SK-N-SH (cell line): ENCODE measurements around the gene FCN3. TPM values are rescaled to one million over a fixed set of nuclear protein-coding genes. Genes with fewer than 3 reads are reported as not detected.

ENCODE experiments used
- CTCF ChIA-PET: fragments of 300-600, 350-600 bp; formaldehyde crosslinking; extraction: SDS; loops from one replicate; lab custom pipeline; 2021; lab: Yijun Ruan, JAX
- POLR2A ChIA-PET: fragments of 350-600 bp; sonication (Branson Sonifier 250); formaldehyde crosslinking; extraction: SDS; loops from one replicate; lab custom pipeline; 2020; ENCODE audit warnings: antibody characterized with exemption, inconsistent platforms; lab: Yijun Ruan, JAX
- DNase-seq: peaks from one replicate; pipeline ENCODE4 v3.0.0; 2012
- H2AFZ ChIP-seq: fragments of 200-600 bp; sonication (generic); 2 replicates; pipeline ENCODE4 v1.8.1; 2016; ENCODE audit warnings: antibody characterized with exemption, mild to moderate bottlenecking, low read depth
- H3F3A ChIP-seq: fragments of 200-600 bp; sonication (generic); replicated peaks from 2 replicates; pipeline ENCODE3; 2016; ENCODE audit warnings: antibody characterized with exemption, mild to moderate bottlenecking; ENCODE audit not compliant: insufficient read depth
- H3K27ac ChIP-seq, 2 experiments: fragments of 200-500 bp in 1 of 2; fragments of 200-600 bp in 1 of 2; sonication (Bioruptor generic) in 1 of 2; sonication (generic), shearing (Covaris generic) in 1 of 2; 2 replicates each; pipeline versions ENCODE4 v1.5.1 to v1.6.1; 2014 to 2016; ENCODE audit warnings: low read depth in 2 of 2, inconsistent platforms in 1 of 2, low read length in 1 of 2, mild to moderate bottlenecking in 1 of 2, mixed read lengths in 1 of 2
- H3K27me3 ChIP-seq: fragments of 200-600 bp; sonication (generic), shearing (Covaris generic); 2 replicates; pipeline ENCODE4 v1.6.1; 2016; ENCODE audit warnings: mixed run types; ENCODE audit not compliant: insufficient read depth
- H3K36me3 ChIP-seq, 2 experiments: fragments of 200-500 bp in 1 of 2; fragments of 200-600 bp in 1 of 2; sonication (Bioruptor generic) in 1 of 2; sonication (generic) in 1 of 2; replicated peaks in 1 of 2; 2 replicates each; pipeline versions ENCODE3 to v1.5.1; 2014 to 2016; ENCODE audit warnings: low read length in 1 of 2, mild to moderate bottlenecking in 1 of 2; ENCODE audit not compliant: insufficient read depth in 2 of 2, control insufficient read depth in 1 of 2
- H3K4me1 ChIP-seq, 2 experiments: fragments of 200-500 bp in 1 of 2; fragments of 200-600 bp in 1 of 2; sonication (Bioruptor generic) in 1 of 2; sonication (generic), shearing (Covaris generic) in 1 of 2; 2 replicates each; pipeline versions ENCODE4 v1.5.1 to v1.6.1; 2014 to 2016; ENCODE audit warnings: low read depth in 1 of 2, low read length in 1 of 2, mixed run types in 1 of 2; ENCODE audit not compliant: insufficient read depth in 2 of 2, control insufficient read depth in 1 of 2
- H3K4me2 ChIP-seq: fragments of 200-600 bp; sonication (generic), shearing (Covaris generic); 2 replicates; pipeline ENCODE4 v1.6.1; 2017; ENCODE audit warnings: mixed run types
- H3K4me3 ChIP-seq, 2 experiments: fragments of 200-500 bp in 1 of 2; fragments of 200-600 bp in 1 of 2; sonication (Bioruptor generic) in 1 of 2; sonication (generic), shearing (Covaris generic) in 1 of 2; 2 replicates each; pipeline versions ENCODE4 v1.5.1 to v1.8.1; 2014 to 2016; ENCODE audit warnings: low read depth in 2 of 2, inconsistent platforms in 1 of 2, low read length in 1 of 2, mild to moderate bottlenecking in 1 of 2, mixed read lengths in 1 of 2, moderate library complexity in 1 of 2
- H3K79me2 ChIP-seq: fragments of 200-600 bp; sonication (generic); 2 replicates; pipeline ENCODE4 v1.8.1; 2017; ENCODE audit warnings: mild to moderate bottlenecking; ENCODE audit not compliant: insufficient read depth
- H3K9ac ChIP-seq: fragments of 200-600 bp; sonication (generic); 2 replicates; pipeline ENCODE4 v1.6.1; 2017; ENCODE audit warnings: mixed run types
- H3K9me2 ChIP-seq: fragments of 200-600 bp; sonication (generic); 2 replicates; pipeline ENCODE4 v1.6.1; 2017; ENCODE audit warnings: mixed run types
- H3K9me3 ChIP-seq: fragments of 200-600 bp; sonication (generic); 2 replicates; pipeline ENCODE4 v1.6.1; 2017; ENCODE audit warnings: mixed run types, mild to moderate bottlenecking, moderate library complexity
- H4K20me1 ChIP-seq: fragments of 200-600 bp; sonication (generic); 2 replicates; pipeline ENCODE4 v1.6.1; 2017; ENCODE audit warnings: mild to moderate bottlenecking, mixed run types; ENCODE audit not compliant: insufficient read depth
- ELF1 ChIP-seq: IDR thresholded peaks from 2 replicates; pipeline ENCODE4 v1.4.0; 2012
- FOXJ3 ChIP-seq: sonication (generic); formaldehyde crosslinking; IDR thresholded peaks from 2 replicates; pipeline ENCODE4 v1.5.1; 2020; ENCODE audit warnings: mild to moderate bottlenecking, missing genetic modification reagents
- GATA2 ChIP-seq: sonication (generic); formaldehyde crosslinking; IDR thresholded peaks from 2 replicates; pipeline ENCODE4 v1.5.0; 2020; ENCODE audit warnings: mild to moderate bottlenecking, missing genetic modification reagents
- MEF2A ChIP-seq: IDR thresholded peaks from 2 replicates; pipeline ENCODE4 v1.4.0; 2012; ENCODE audit warnings: low read depth, borderline replicate concordance
- POLR2AphosphoS5 ChIP-seq: IDR thresholded peaks from 2 replicates; pipeline ENCODE4 v1.6.1; 2012; ENCODE audit warnings: low read depth, low read length
- RCOR1 ChIP-seq: fragments of 150-350 bp; IDR thresholded peaks from 2 replicates; pipeline ENCODE4 v1.6.1; 2017; ENCODE audit warnings: antibody characterized with exemption, low read length
- RFX5 ChIP-seq: IDR thresholded peaks from 2 replicates; pipeline ENCODE4 v1.6.1; 2012; ENCODE audit warnings: mild to moderate bottlenecking, improper control_type of control experiment, low read length
- RXRA ChIP-seq: IDR thresholded peaks from 2 replicates; pipeline ENCODE4 v1.4.0; 2012; ENCODE audit warnings: low read depth, mild to moderate bottlenecking, borderline replicate concordance
- SIN3A ChIP-seq: IDR thresholded peaks from 2 replicates; pipeline ENCODE4 v1.6.1; 2012; ENCODE audit warnings: low read depth, mild to moderate bottlenecking, low read length, moderate library complexity, borderline replicate concordance
- TAF1 ChIP-seq: IDR thresholded peaks from 2 replicates; pipeline ENCODE4 v1.6.1; 2012; ENCODE audit warnings: low read depth, mild to moderate bottlenecking, low read length, moderate library complexity, borderline replicate concordance
- YY1 ChIP-seq: IDR thresholded peaks from 2 replicates; pipeline ENCODE4 v1.4.0; 2012; ENCODE audit warnings: low read depth, mild to moderate bottlenecking
- WGBS: methylation state at CpG from one replicate; pipeline ENCODE4 v1.1.6; 2017; ENCODE audit warnings: low lambda C conversion rate; 5-methylcytosine and 5-hydroxymethylcytosine counted together
- polyA plus RNA-seq, 3 experiments: library from polyadenylated mRNA; depleted of rRNA; stranded (reverse); fragments of >200 nt; gene quantifications; 2 replicates each; pipeline ENCODE4 v1.2.3, GENCODE V29; 2012
- TF ChIP-seq, protein P1 (sequence below): IDR thresholded peaks from 2 replicates; pipeline ENCODE4; 2012
- TF ChIP-seq, protein P2 (sequence below): fragments of 150-350 bp; IDR thresholded peaks from 2 replicates; pipeline ENCODE4 v1.6.1; 2017; ENCODE audit warnings: antibody characterized with exemption, low read length, low read depth, borderline replicate concordance
- TF ChIP-seq, protein P3 (sequence below): IDR thresholded peaks from 2 replicates; pipeline ENCODE4 v1.4.0; 2012; ENCODE audit warnings: low read depth
- TF ChIP-seq, protein P4 (sequence below): IDR thresholded peaks from 2 replicates; pipeline ENCODE4 v1.6.1; 2012; ENCODE audit warnings: mild to moderate bottlenecking, low read depth, low read length, moderate library complexity
- TF ChIP-seq, protein P5 (sequence below): fragments of 200-600 bp; sonication (generic); IDR thresholded peaks from 2 replicates; pipeline ENCODE4 v1.6.1; 2017; ENCODE audit warnings: antibody characterized with exemption, mild to moderate bottlenecking, moderate library complexity
- TF ChIP-seq, protein P6 (sequence below): fragments of 150-350 bp; IDR thresholded peaks from 2 replicates; pipeline ENCODE4 v1.6.1; 2016; ENCODE audit warnings: mild to moderate bottlenecking, low read depth, low read length

The FCN3 gene
- polyA plus RNA-seq, 1 of the 3 experiments (the other 2 are of a cell fraction), result not detected

DNA sequence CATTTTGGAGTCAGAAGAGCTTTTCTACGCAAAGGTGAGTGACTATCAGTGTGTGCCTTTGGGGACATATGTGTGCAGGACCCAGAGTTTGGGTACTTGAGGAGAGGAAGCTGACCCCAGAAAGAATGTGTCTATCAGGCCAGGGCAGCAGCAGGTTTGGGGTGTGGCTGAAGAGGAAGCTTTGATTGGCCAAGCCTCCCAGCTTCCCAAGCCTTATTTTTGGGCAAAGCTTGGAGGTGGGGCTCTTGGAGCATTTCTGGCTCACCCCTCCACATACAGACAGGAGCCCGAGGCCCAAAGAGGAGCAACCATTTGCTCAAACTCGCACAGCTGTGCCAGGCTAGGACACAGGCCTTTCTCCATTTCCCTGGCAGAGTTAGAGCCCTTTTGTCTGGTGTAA lies 22.5 kb upstream of the FCN3 start:
- TF ChIP-seq RXRA (no peak), TAF1 (no peak), GATA2 (CRISPR knock-in tag) (no peak), RFX5 (no peak), YY1 (no peak), RCOR1 (no peak)
- TF ChIP-seq, protein P1, sequence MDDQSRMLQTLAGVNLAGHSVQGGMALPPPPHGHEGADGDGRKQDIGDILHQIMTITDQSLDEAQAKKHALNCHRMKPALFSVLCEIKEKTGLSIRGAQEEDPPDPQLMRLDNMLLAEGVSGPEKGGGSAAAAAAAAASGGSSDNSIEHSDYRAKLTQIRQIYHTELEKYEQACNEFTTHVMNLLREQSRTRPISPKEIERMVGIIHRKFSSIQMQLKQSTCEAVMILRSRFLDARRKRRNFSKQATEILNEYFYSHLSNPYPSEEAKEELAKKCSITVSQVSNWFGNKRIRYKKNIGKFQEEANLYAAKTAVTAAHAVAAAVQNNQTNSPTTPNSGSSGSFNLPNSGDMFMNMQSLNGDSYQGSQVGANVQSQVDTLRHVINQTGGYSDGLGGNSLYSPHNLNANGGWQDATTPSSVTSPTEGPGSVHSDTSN, result no peak
- TF ChIP-seq, protein P2, sequence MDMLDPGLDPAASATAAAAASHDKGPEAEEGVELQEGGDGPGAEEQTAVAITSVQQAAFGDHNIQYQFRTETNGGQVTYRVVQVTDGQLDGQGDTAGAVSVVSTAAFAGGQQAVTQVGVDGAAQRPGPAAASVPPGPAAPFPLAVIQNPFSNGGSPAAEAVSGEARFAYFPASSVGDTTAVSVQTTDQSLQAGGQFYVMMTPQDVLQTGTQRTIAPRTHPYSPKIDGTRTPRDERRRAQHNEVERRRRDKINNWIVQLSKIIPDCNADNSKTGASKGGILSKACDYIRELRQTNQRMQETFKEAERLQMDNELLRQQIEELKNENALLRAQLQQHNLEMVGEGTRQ, result no peak
- TF ChIP-seq, all 33 proteins: peak for 0
- Histone ChIP-seq H3K79me2 (peaks cover 11% of the 10 kb centered on the region; the same call in 1 of the 2 replicates), H3K27me3 (no peaks in the 10 kb centered on the region), H4K20me1 (no peaks in the 10 kb centered on the region), H3K9ac (no peak overlapping the region), H3K9me3 (no peaks in the 10 kb centered on the region), H3K4me1 (peaks cover 0 to 17% of the 10 kb centered on the region in 2 experiments; a peak in 2 of 4 replicates), H3K27ac (no peak overlapping the region), H3K9me2 (no peaks in the 10 kb centered on the region), H2AFZ (no peak overlapping the region), H3K36me3 (peaks cover 0 to 4% of the 10 kb centered on the region in 2 experiments), H3F3A (peaks cover 15% of the 10 kb centered on the region), H3K4me3 (no peak overlapping the region), H3K4me2 (no peak overlapping the region)
- DNase-seq, result no peak
- WGBS, result 100% methylated on average over 1 of the region's 3 CpGs
- ChIA-PET POLR2A (interaction anchor here (0.6 kb wide), 2 partner anchors 83 to 96 kb away, joined by 3 to 4 read pairs; no protein-coding TSS in a partner anchor), CTCF (interaction anchor here (1.0 to 20.0 kb wide), 9 partner anchors 8 to 294 kb away, joined by 3 to 731 read pairs (median 8); partner anchors contain the start of gene AHDC1)

DNA sequence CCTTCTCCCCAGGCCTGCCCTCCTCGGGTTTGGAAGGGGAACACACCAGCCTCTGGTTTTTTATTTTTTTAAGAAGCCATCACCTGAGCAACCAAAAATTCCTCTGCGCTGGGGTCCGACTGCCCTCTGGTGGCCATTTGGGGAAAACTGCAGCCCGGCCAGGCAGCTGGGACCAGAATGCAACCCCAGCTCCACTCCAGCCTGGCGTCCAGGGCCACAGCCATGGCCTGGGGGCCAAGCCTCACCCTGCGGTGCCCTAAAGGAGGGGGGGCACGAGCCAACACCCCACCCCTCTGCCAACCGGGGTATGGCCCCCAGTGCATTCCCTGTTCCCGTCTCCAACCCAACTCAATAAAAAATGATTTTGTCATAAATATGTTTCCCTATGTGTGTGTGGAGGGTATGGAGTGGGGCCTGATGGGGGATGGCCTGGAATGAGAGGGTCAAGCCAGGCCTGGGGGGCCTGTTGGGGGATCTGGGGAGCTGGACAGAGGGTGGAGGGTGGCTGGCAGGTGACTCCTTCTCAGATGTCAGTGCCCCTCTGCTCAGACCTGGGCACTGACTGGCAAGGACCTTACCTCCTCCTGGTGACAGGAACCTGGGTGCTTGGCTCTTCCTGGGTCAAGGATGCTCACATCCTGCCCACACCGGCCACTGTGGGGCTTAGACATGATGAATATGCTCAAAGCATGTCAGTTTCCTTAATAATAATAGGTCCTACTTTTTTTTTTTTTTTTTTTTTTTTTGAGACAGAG lies 21.0 kb upstream of the FCN3 start:
- POLR2A ChIA-PET, result interaction anchor here (0.6 to 2.1 kb wide), 4 partner anchors 29 to 99 kb away, joined by 3 to 14 read pairs (median 4); partner anchors contain the start of gene MAP3K6
- no peak overlapping the region for H2AFZ ChIP-seq
- TF ChIP-seq ELF1 (no peak), SIN3A (no peak), POLR2AphosphoS5 (no peak), MEF2A (no peak), FOXJ3 (no peak)
- TF ChIP-seq, protein P3, sequence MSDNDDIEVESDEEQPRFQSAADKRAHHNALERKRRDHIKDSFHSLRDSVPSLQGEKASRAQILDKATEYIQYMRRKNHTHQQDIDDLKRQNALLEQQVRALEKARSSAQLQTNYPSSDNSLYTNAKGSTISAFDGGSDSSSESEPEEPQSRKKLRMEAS, result no peak
- TF ChIP-seq, protein P4, sequence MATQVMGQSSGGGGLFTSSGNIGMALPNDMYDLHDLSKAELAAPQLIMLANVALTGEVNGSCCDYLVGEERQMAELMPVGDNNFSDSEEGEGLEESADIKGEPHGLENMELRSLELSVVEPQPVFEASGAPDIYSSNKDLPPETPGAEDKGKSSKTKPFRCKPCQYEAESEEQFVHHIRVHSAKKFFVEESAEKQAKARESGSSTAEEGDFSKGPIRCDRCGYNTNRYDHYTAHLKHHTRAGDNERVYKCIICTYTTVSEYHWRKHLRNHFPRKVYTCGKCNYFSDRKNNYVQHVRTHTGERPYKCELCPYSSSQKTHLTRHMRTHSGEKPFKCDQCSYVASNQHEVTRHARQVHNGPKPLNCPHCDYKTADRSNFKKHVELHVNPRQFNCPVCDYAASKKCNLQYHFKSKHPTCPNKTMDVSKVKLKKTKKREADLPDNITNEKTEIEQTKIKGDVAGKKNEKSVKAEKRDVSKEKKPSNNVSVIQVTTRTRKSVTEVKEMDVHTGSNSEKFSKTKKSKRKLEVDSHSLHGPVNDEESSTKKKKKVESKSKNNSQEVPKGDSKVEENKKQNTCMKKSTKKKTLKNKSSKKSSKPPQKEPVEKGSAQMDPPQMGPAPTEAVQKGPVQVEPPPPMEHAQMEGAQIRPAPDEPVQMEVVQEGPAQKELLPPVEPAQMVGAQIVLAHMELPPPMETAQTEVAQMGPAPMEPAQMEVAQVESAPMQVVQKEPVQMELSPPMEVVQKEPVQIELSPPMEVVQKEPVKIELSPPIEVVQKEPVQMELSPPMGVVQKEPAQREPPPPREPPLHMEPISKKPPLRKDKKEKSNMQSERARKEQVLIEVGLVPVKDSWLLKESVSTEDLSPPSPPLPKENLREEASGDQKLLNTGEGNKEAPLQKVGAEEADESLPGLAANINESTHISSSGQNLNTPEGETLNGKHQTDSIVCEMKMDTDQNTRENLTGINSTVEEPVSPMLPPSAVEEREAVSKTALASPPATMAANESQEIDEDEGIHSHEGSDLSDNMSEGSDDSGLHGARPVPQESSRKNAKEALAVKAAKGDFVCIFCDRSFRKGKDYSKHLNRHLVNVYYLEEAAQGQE, result no peak
- TF ChIP-seq, protein P5, sequence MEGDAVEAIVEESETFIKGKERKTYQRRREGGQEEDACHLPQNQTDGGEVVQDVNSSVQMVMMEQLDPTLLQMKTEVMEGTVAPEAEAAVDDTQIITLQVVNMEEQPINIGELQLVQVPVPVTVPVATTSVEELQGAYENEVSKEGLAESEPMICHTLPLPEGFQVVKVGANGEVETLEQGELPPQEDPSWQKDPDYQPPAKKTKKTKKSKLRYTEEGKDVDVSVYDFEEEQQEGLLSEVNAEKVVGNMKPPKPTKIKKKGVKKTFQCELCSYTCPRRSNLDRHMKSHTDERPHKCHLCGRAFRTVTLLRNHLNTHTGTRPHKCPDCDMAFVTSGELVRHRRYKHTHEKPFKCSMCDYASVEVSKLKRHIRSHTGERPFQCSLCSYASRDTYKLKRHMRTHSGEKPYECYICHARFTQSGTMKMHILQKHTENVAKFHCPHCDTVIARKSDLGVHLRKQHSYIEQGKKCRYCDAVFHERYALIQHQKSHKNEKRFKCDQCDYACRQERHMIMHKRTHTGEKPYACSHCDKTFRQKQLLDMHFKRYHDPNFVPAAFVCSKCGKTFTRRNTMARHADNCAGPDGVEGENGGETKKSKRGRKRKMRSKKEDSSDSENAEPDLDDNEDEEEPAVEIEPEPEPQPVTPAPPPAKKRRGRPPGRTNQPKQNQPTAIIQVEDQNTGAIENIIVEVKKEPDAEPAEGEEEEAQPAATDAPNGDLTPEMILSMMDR, result peak; percentile 95
- TF ChIP-seq, protein P6, sequence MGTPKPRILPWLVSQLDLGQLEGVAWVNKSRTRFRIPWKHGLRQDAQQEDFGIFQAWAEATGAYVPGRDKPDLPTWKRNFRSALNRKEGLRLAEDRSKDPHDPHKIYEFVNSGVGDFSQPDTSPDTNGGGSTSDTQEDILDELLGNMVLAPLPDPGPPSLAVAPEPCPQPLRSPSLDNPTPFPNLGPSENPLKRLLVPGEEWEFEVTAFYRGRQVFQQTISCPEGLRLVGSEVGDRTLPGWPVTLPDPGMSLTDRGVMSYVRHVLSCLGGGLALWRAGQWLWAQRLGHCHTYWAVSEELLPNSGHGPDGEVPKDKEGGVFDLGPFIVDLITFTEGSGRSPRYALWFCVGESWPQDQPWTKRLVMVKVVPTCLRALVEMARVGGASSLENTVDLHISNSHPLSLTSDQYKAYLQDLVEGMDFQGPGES, result no peak

More for the DNA sequence above, 21.0 kb upstream of the FCN3 start:
- CTCF ChIA-PET, result interaction anchor here (0.6 to 20.0 kb wide), 58 partner anchors 8 to 877 kb away, joined by 3 to 731 read pairs (median 4); partner anchors contain the start of genes AHDC1, CD164L2, MAP3K6 and SYTL1
- H3K9me2 ChIP-seq, result no peaks in the 10 kb centered on the region
- H3K4me1 ChIP-seq, result peaks cover 0 to 28% of the 10 kb centered on the region in 2 experiments; a peak in 2 of 4 replicates
- no peak overlapping the region for H3K9ac ChIP-seq
- H3K9me3 ChIP-seq, result no peaks in the 10 kb centered on the region
- no peaks in the 10 kb centered on the region for H3K36me3 ChIP-seq
- 6% methylated on average over 5 of the region's 10 CpGs for WGBS
- no peaks in the 10 kb centered on the region for H3K27me3 ChIP-seq
- H4K20me1 ChIP-seq, result no peaks in the 10 kb centered on the region
- H3K4me3 ChIP-seq, result no peak overlapping the region; a peak in 1 of 4 replicates
- peak; percentile 88 for DNase-seq
- peaks cover 12% of the 10 kb centered on the region for H3F3A ChIP-seq
- peaks cover 11% of the 10 kb centered on the region; the same call in 1 of the 2 replicates for H3K79me2 ChIP-seq
- H3K4me2 ChIP-seq, result no peak overlapping the region
- H3K27ac ChIP-seq, result peak overlapping the region; percentile 15 to 18; a peak in 2 of 4 replicates
